ENCODE results near the gene SVEP1. TPM values are rescaled to one million over a fixed set of nuclear protein-coding genes. Genes with fewer than 3 reads are reported as not detected.
A peak's percentile ranks its signal among the peaks of the same experiment; 100 is the strongest.
"Not testable (repeated sequence)": the region's sequence is repeated elsewhere in the genome, so short reads cannot be mapped to it uniquely, and the experiment has no call there.

The SVEP1 gene
- total and polyA plus RNA-seq, 5 donors, result 3.0 to 14.2 (median 8.2) TPM

- intact Hi-C loops (cut with DNase I), result no loop called here
- no peak for ATAC-seq
- Histone ChIP-seq H3K27me3 (ENCODE audit: control insufficient read depth, insufficient read depth) (no peaks in the 10 kb centered on the region), H3K4me1 (ENCODE audit: control insufficient read depth, insufficient read depth, low read length) (peaks cover 1% of the 10 kb centered on the region), H3K27ac (ENCODE audit: low read length) (no peak overlapping the region), H3K9me3 (ENCODE audit: control insufficient read depth, low read length) (no peaks in the 10 kb centered on the region), H3K4me3 (ENCODE audit: low read length) (no peak overlapping the region)
- WGBS, result 45% methylated on average over 3 of the region's 3 CpGs
- no peak for DNase-seq
These were observed 209.2 kb downstream of the SVEP1 start for GRCh38 chr9:110370315-110370714.

- H3K27me3 ChIP-seq (ENCODE audit: control insufficient read depth, insufficient read depth), result no peaks in the 10 kb centered on the region
- no peaks in the 10 kb centered on the region for H3K9me3 ChIP-seq (ENCODE audit: control insufficient read depth, low read length)
- 85% methylated on average over 2 of the region's 2 CpGs for WGBS
- H3K27ac ChIP-seq (ENCODE audit: low read length), result no peak overlapping the region
- DNase-seq (no peak), ATAC-seq (no peak)
- H3K4me3 ChIP-seq (ENCODE audit: low read length), result no peak overlapping the region
- intact Hi-C loops (cut with DNase I), result no loop called here
- no peaks in the 10 kb centered on the region for H3K4me1 ChIP-seq (ENCODE audit: control insufficient read depth, insufficient read depth, low read length)
These were observed 215.1 kb downstream of the SVEP1 start for GRCh38 chr9:110364451-110364850.

GRCh38 chr9:110358992-110359391, 220.5 kb downstream of the SVEP1 start:
- DNase-seq; H3K9me3 ChIP-seq (ENCODE audit: control insufficient read depth, low read length); H3K4me1 ChIP-seq (ENCODE audit: control insufficient read depth, insufficient read depth, low read length); H3K27me3 ChIP-seq (ENCODE audit: control insufficient read depth, insufficient read depth); intact Hi-C loops (cut with DNase I); H3K4me3 ChIP-seq (ENCODE audit: low read length); ATAC-seq; H3K27ac ChIP-seq (ENCODE audit: low read length): not testable (repeated sequence)
- WGBS, result no CpG with 5 or more reads among the region's 2 CpGs

GRCh38 chr9:110357505-110357904, 222.0 kb downstream of the SVEP1 start:
- no peak for ATAC-seq
- no peak overlapping the region for H3K4me3 ChIP-seq (ENCODE audit: low read length)
- H3K4me1 ChIP-seq (ENCODE audit: control insufficient read depth, insufficient read depth, low read length), result no peaks in the 10 kb centered on the region
- H3K27me3 ChIP-seq (ENCODE audit: control insufficient read depth, insufficient read depth), result no peaks in the 10 kb centered on the region
- H3K9me3 ChIP-seq (ENCODE audit: control insufficient read depth, low read length), result no peaks in the 10 kb centered on the region
- intact Hi-C loops (cut with DNase I), result no loop called here
- WGBS, result 82% methylated on average over 2 of the region's 2 CpGs
- no peak overlapping the region for H3K27ac ChIP-seq (ENCODE audit: low read length)
- DNase-seq, result no peak

- H3K4me1 ChIP-seq (ENCODE audit: control insufficient read depth, insufficient read depth, low read length), result no peaks in the 10 kb centered on the region
- 86% methylated on average over 4 of the region's 4 CpGs for WGBS
- H3K9me3 ChIP-seq (ENCODE audit: control insufficient read depth, low read length), result no peaks in the 10 kb centered on the region
- intact Hi-C loops (cut with DNase I), result no loop called here
- DNase-seq, result no peak
- no peaks in the 10 kb centered on the region for H3K27me3 ChIP-seq (ENCODE audit: control insufficient read depth, insufficient read depth)
- no peak overlapping the region for H3K4me3 ChIP-seq (ENCODE audit: low read length)
- no peak overlapping the region for H3K27ac ChIP-seq (ENCODE audit: low read length)
- no peak for ATAC-seq
These were observed 222.7 kb downstream of the SVEP1 start for GRCh38 chr9:110356639-110357395.

GRCh38 chr9:110355911-110356310, 223.6 kb downstream of the SVEP1 start:
- Histone ChIP-seq H3K4me1 (ENCODE audit: control insufficient read depth, insufficient read depth, low read length) (no peaks in the 10 kb centered on the region), H3K9me3 (ENCODE audit: control insufficient read depth, low read length) (no peaks in the 10 kb centered on the region), H3K4me3 (ENCODE audit: low read length) (no peak overlapping the region), H3K27ac (ENCODE audit: low read length) (no peak overlapping the region), H3K27me3 (ENCODE audit: control insufficient read depth, insufficient read depth) (no peaks in the 10 kb centered on the region)
- DNase-seq, result no peak
- WGBS, result 93% methylated on average over 2 of the region's 2 CpGs
- intact Hi-C loops (cut with DNase I), result no loop called here
- no peak for ATAC-seq

GRCh38 chr9:110351009-110351467, 228.5 kb downstream of the SVEP1 start:
- H3K27me3 ChIP-seq (ENCODE audit: control insufficient read depth, insufficient read depth), result no peaks in the 10 kb centered on the region
- no peaks in the 10 kb centered on the region for H3K9me3 ChIP-seq (ENCODE audit: control insufficient read depth, low read length)
- 36% methylated on average over 1 of the region's 1 CpG for WGBS
- no peaks in the 10 kb centered on the region for H3K4me1 ChIP-seq (ENCODE audit: control insufficient read depth, insufficient read depth, low read length)
- H3K4me3 ChIP-seq (ENCODE audit: low read length), result no peak overlapping the region
- DNase-seq (no peak), ATAC-seq (peak; percentile 52 to 98)
- no peak overlapping the region for H3K27ac ChIP-seq (ENCODE audit: low read length)
- intact Hi-C loops (cut with DNase I), result no loop called here

- H3K27ac ChIP-seq (ENCODE audit: low read length), result no peak overlapping the region
- no peaks in the 10 kb centered on the region for H3K4me1 ChIP-seq (ENCODE audit: control insufficient read depth, insufficient read depth, low read length)
- 33% methylated on average over 3 of the region's 3 CpGs for WGBS
- no peak for DNase-seq
- intact Hi-C loops (cut with DNase I), result no loop called here
- no peaks in the 10 kb centered on the region for H3K9me3 ChIP-seq (ENCODE audit: control insufficient read depth, low read length)
- no peaks in the 10 kb centered on the region for H3K27me3 ChIP-seq (ENCODE audit: control insufficient read depth, insufficient read depth)
- no peak for ATAC-seq
- H3K4me3 ChIP-seq (ENCODE audit: low read length), result no peak overlapping the region
These were observed 233.2 kb downstream of the SVEP1 start for GRCh38 chr9:110346325-110346724.

GRCh38 chr9:110344821-110345220, 234.7 kb downstream of the SVEP1 start:
- intact Hi-C loops (cut with DNase I), result no loop called here
- H3K9me3 ChIP-seq (ENCODE audit: control insufficient read depth, low read length), result no peaks in the 10 kb centered on the region
- WGBS, result 87% methylated on average over 6 of the region's 6 CpGs
- ATAC-seq (no peak), DNase-seq (no peak)
- no peak overlapping the region for H3K27ac ChIP-seq (ENCODE audit: low read length)
- H3K27me3 ChIP-seq (ENCODE audit: control insufficient read depth, insufficient read depth), result no peaks in the 10 kb centered on the region
- no peak overlapping the region for H3K4me3 ChIP-seq (ENCODE audit: low read length)
- no peaks in the 10 kb centered on the region for H3K4me1 ChIP-seq (ENCODE audit: control insufficient read depth, insufficient read depth, low read length)

GRCh38 chr9:110343551-110343950, 236.0 kb downstream of the SVEP1 start:
- DNase-seq (no peak), ATAC-seq (no peak)
- Histone ChIP-seq H3K27me3 (ENCODE audit: control insufficient read depth, insufficient read depth) (no peaks in the 10 kb centered on the region), H3K4me1 (ENCODE audit: control insufficient read depth, insufficient read depth, low read length) (no peaks in the 10 kb centered on the region), H3K27ac (ENCODE audit: low read length) (no peak overlapping the region), H3K9me3 (ENCODE audit: control insufficient read depth, low read length) (no peaks in the 10 kb centered on the region), H3K4me3 (ENCODE audit: low read length) (no peak overlapping the region)
- WGBS, result 87% methylated on average over 5 of the region's 5 CpGs
- intact Hi-C loops (cut with DNase I), result no loop called here

- Histone ChIP-seq H3K4me1 (ENCODE audit: control insufficient read depth, insufficient read depth, low read length) (no peaks in the 10 kb centered on the region), H3K27me3 (ENCODE audit: control insufficient read depth, insufficient read depth) (no peaks in the 10 kb centered on the region), H3K27ac (ENCODE audit: low read length) (no peak overlapping the region), H3K9me3 (ENCODE audit: control insufficient read depth, low read length) (no peaks in the 10 kb centered on the region), H3K4me3 (ENCODE audit: low read length) (no peak overlapping the region)
- intact Hi-C loops (cut with DNase I), result no loop called here
- ATAC-seq, result no peak
- DNase-seq, result no peak
- WGBS, result 71% methylated on average over 2 of the region's 2 CpGs
These were observed 239.2 kb downstream of the SVEP1 start for GRCh38 chr9:110340306-110340705.

GRCh38 chr9:110338143-110338542, 241.4 kb downstream of the SVEP1 start:
- no peak overlapping the region for H3K4me3 ChIP-seq (ENCODE audit: low read length)
- no peak overlapping the region for H3K27ac ChIP-seq (ENCODE audit: low read length)
- 63% methylated on average over 1 of the region's 1 CpG for WGBS
- H3K4me1 ChIP-seq (ENCODE audit: control insufficient read depth, insufficient read depth, low read length), result no peaks in the 10 kb centered on the region
- no peaks in the 10 kb centered on the region for H3K27me3 ChIP-seq (ENCODE audit: control insufficient read depth, insufficient read depth)
- H3K9me3 ChIP-seq (ENCODE audit: control insufficient read depth, low read length), result no peaks in the 10 kb centered on the region
- no peak for DNase-seq
- intact Hi-C loops (cut with DNase I), result no loop called here
- ATAC-seq, result no peak
